H1 (cell line): ENCODE data around the gene MARS1. TPM values are rescaled to one million over a fixed set of nuclear protein-coding genes. Genes with fewer than 3 reads are reported as not detected.
A peak's percentile ranks its signal among the peaks of the same experiment; 100 is the strongest.

Experiments used
- CTCF ChIA-PET: fragments of 300-600 bp; sonication (Branson Sonifier 250); formaldehyde crosslinking; loops from one replicate; lab custom pipeline; 2021; ENCODE audit not compliant: partially characterized antibody; lab: Charles Lee
- POLR2A ChIA-PET: fragments of 300-600 bp; sonication (Branson Sonifier 250); formaldehyde crosslinking; loops from one replicate; lab custom pipeline; 2021; ENCODE audit warnings: inconsistent platforms; ENCODE audit not compliant: partially characterized antibody; lab: Charles Lee
- DNase-seq, 2 experiments: peaks; one replicate each; pipeline versions ENCODE4 v3.0.0 to v3.0.0-alpha.2; 2010 to 2022; ENCODE audit warnings: low spot score in 2 of 2, low read depth in 1 of 2, mixed read lengths in 1 of 2
- FAIRE-seq: peaks from 2 replicates; lab custom pipeline; 2011; peaks lifted over from hg19 to GRCh38; lab: Jason Lieb, UNC
- H2AFZ ChIP-seq: 2 replicates; pipeline ENCODE4 v1.8.1; 2012; ENCODE audit warnings: low read length, inconsistent platforms
- H2AK5ac ChIP-seq: 2 replicates; pipeline ENCODE4 v1.6.1; 2013; ENCODE audit warnings: low read depth, low read length
- H2BK120ac ChIP-seq: replicated peaks from 2 replicates; pipeline ENCODE3; 2013; ENCODE audit warnings: low read depth, low read length, inconsistent platforms
- H2BK12ac ChIP-seq: 2 replicates; pipeline ENCODE4 v1.6.1; 2013; ENCODE audit warnings: low read depth, low read length
- H2BK15ac ChIP-seq: 2 replicates; pipeline ENCODE4 v1.6.1; 2013; ENCODE audit warnings: low read length
- H2BK20ac ChIP-seq: 2 replicates; pipeline ENCODE4 v1.6.1; 2013; ENCODE audit warnings: low read length
- H2BK5ac ChIP-seq: 2 replicates; pipeline ENCODE4 v1.6.1; 2013; ENCODE audit warnings: low read depth, low read length
- H3K14ac ChIP-seq: 2 replicates; pipeline ENCODE4 v1.6.1; 2013; ENCODE audit warnings: inconsistent platforms; ENCODE audit not compliant: insufficient read length
- H3K18ac ChIP-seq: 2 replicates; pipeline ENCODE4 v1.6.1; 2013; ENCODE audit warnings: low read length; ENCODE audit errors: extremely low read depth
- H3K23ac ChIP-seq: 2 replicates; pipeline ENCODE4 v1.6.1; 2013; ENCODE audit warnings: inconsistent platforms; ENCODE audit not compliant: insufficient read length
- H3K23me2 ChIP-seq: 2 replicates; pipeline ENCODE4 v1.6.1; 2013; ENCODE audit warnings: low read depth, low read length
- H3K27ac ChIP-seq: 2 replicates; pipeline ENCODE4 v1.6.1; 2011; ENCODE audit warnings: low read depth, low read length, inconsistent platforms
- H3K27me3 ChIP-seq, 4 experiments: replicated peaks in 1 of 4; 1 replicate in 1 of 4; 2 replicates in 3 of 4; pipeline versions ENCODE4 v1.6.1 to v1.8.1; 2011 to 2013; ENCODE audit warnings: low read length in 3 of 4, mild to moderate bottlenecking in 3 of 4, inconsistent platforms in 2 of 4, mixed read lengths in 2 of 4, moderate library complexity in 1 of 4; ENCODE audit not compliant: control insufficient read depth in 3 of 4, insufficient read depth in 3 of 4; ENCODE audit errors: extremely low read depth in 1 of 4
- H3K36me3 ChIP-seq, 4 experiments: 2 replicates each; pipeline versions ENCODE4 v1.6.1 to v1.8.1; 2011 to 2013; ENCODE audit warnings: mild to moderate bottlenecking in 4 of 4, low read length in 3 of 4, moderate library complexity in 2 of 4, control low read depth in 1 of 4, inconsistent platforms in 1 of 4; ENCODE audit not compliant: insufficient read depth in 4 of 4, control insufficient read depth in 2 of 4
- H3K4ac ChIP-seq: replicated peaks from 2 replicates; pipeline ENCODE3; 2013; ENCODE audit warnings: low read length, low read depth, mixed read lengths, inconsistent platforms; ENCODE audit not compliant: insufficient read length
- H3K4me1 ChIP-seq, 4 experiments: replicated peaks in 1 of 4; 1 replicate in 1 of 4; 2 replicates in 3 of 4; pipeline versions ENCODE4 v1.6.1 to v1.8.1; 2011 to 2013; ENCODE audit warnings: low read length in 3 of 4, inconsistent platforms in 2 of 4, mixed read lengths in 1 of 4; ENCODE audit not compliant: insufficient read depth in 4 of 4, control insufficient read depth in 3 of 4
- H3K4me2 ChIP-seq, 2 experiments: 2 replicates each; pipeline versions ENCODE4 v1.6.1 to v1.8.1; 2011 to 2013; ENCODE audit warnings: low read depth in 2 of 2, low read length in 2 of 2, control low read depth in 1 of 2, inconsistent platforms in 1 of 2, mild to moderate bottlenecking in 1 of 2; ENCODE audit not compliant: insufficient read depth in 1 of 2
- H3K4me3 ChIP-seq, 4 experiments: fragments of 200-600, 300-600 bp in 1 of 4; sonication (generic), shearing (Covaris generic), sonication (Bioruptor Twin) in 1 of 4; 2 replicates each; pipeline versions ENCODE4 v1.5.1 to v1.8.1; 2011 to 2016; ENCODE audit warnings: low read length in 4 of 4, low read depth in 3 of 4, control low read depth in 2 of 4, inconsistent platforms in 2 of 4, mild to moderate bottlenecking in 2 of 4, mixed read lengths in 1 of 4, moderate library complexity in 1 of 4; ENCODE audit not compliant: insufficient read depth in 2 of 4; ENCODE audit errors: extremely low read depth in 1 of 4
- H3K56ac ChIP-seq: replicated peaks from 2 replicates; pipeline ENCODE3; 2013; ENCODE audit warnings: low read depth, mild to moderate bottlenecking, mixed read lengths, low read length, inconsistent platforms; ENCODE audit not compliant: insufficient read length
- H3K79me1 ChIP-seq: 2 replicates; pipeline ENCODE4 v1.6.1; 2013; ENCODE audit warnings: low read depth, low read length, control low read depth
- H3K79me2 ChIP-seq, 2 experiments: 2 replicates each; pipeline versions ENCODE4 v1.6.1 to v1.8.1; 2012 to 2013; ENCODE audit warnings: low read length in 2 of 2, mild to moderate bottlenecking in 2 of 2, inconsistent platforms in 1 of 2; ENCODE audit not compliant: insufficient read depth in 2 of 2, control insufficient read depth in 1 of 2
- H3K9ac ChIP-seq, 4 experiments: replicated peaks in 1 of 4; 1 replicate in 1 of 4; 2 replicates in 3 of 4; pipeline versions ENCODE4 v1.6.1 to v1.8.1; 2011 to 2013; ENCODE audit warnings: low read depth in 3 of 4, low read length in 3 of 4, control low read depth in 2 of 4, mild to moderate bottlenecking in 2 of 4, moderate library complexity in 2 of 4, inconsistent platforms in 1 of 4; ENCODE audit errors: extremely low read depth in 1 of 4
- H3K9me3 ChIP-seq, 2 experiments: 2 replicates each; pipeline versions ENCODE4 v1.6.1 to v1.8.1; 2012 to 2013; ENCODE audit warnings: mild to moderate bottlenecking in 2 of 2, moderate library complexity in 2 of 2, control low read depth in 1 of 2, inconsistent platforms in 1 of 2, low read depth in 1 of 2, low read length in 1 of 2, mixed read lengths in 1 of 2; ENCODE audit not compliant: insufficient read depth in 2 of 2
- H4K20me1 ChIP-seq, 2 experiments: replicated peaks in 1 of 2; 2 replicates each; pipeline versions ENCODE3 to v1.8.1; 2011 to 2013; ENCODE audit warnings: inconsistent platforms in 2 of 2, low read length in 2 of 2, mild to moderate bottlenecking in 1 of 2; ENCODE audit not compliant: insufficient read depth in 2 of 2, control insufficient read depth in 1 of 2
- H4K5ac ChIP-seq: 2 replicates; pipeline ENCODE4 v1.6.1; 2013; ENCODE audit warnings: low read length, low read depth, mixed read lengths, inconsistent platforms; ENCODE audit not compliant: insufficient read length
- H4K8ac ChIP-seq: 2 replicates; pipeline ENCODE4 v1.8.0; 2013; ENCODE audit warnings: mild to moderate bottlenecking, moderate library complexity, low read length, inconsistent platforms; ENCODE audit not compliant: insufficient read depth; ENCODE audit errors: extremely low read depth
- H4K91ac ChIP-seq: replicated peaks from 2 replicates; pipeline ENCODE3; 2013; ENCODE audit warnings: low read length, mixed read lengths, inconsistent platforms; ENCODE audit not compliant: insufficient read length
- BRCA1 ChIP-seq: IDR thresholded peaks from 2 replicates; pipeline ENCODE4 v1.6.1; 2012; ENCODE audit warnings: low read depth, low read length, improper control_type of control experiment
- RAD21 ChIP-seq, 2 experiments: IDR thresholded peaks in 1 of 2; conservative IDR thresholded peaks in 1 of 2; 2 replicates each; pipeline ENCODE4 v1.6.1; 2011; ENCODE audit warnings: low read depth in 2 of 2, low read length in 2 of 2, improper control_type of control experiment in 1 of 2, inconsistent platforms in 1 of 2, mild to moderate bottlenecking in 1 of 2, moderate library complexity in 1 of 2
- SAP30 ChIP-seq: fragments of 300-600 bp; sonication (generic); IDR thresholded peaks from 2 replicates; pipeline ENCODE4 v1.7.1; 2012; ENCODE audit warnings: low read length, moderate library complexity, mild to moderate bottlenecking, inconsistent platforms; ENCODE audit not compliant: insufficient read depth, insufficient replicate concordance
- WGBS, 2 experiments: shearing (Covaris generic) in 1 of 2; methylation state at CpG; one replicate each; pipeline versions ENCODE4 v1.1.6 to v1.1.7; 2013 to 2015; ENCODE audit warnings: low lambda C conversion rate in 2 of 2, mixed read lengths in 2 of 2, inconsistent platforms in 1 of 2, low coverage in 1 of 2, missing lambda C conversion rate in 1 of 2; ENCODE audit not compliant: insufficient replicate concordance in 2 of 2, insufficient coverage in 1 of 2, insufficient read length in 1 of 2; ENCODE audit errors: extremely low coverage in 1 of 2, missing lambda C conversion rate in 1 of 2; 5-methylcytosine and 5-hydroxymethylcytosine counted together
- polyA plus RNA-seq, 7 experiments: library from polyadenylated mRNA; depleted of rRNA in 3 of 7; stranded (reverse) in 5 of 7; unstranded in 2 of 7; fragments of >200 nt in 5 of 7; fragments of 200-250 nt in 2 of 7; gene quantifications; 1 replicate in 5 of 7; 2 replicates in 1 of 7; 4 replicates in 1 of 7; pipeline versions ENCODE4 v1.2.1 to v1.2.3, GENCODE V29; 2011 to 2013; ENCODE audit warnings: missing spikeins in 2 of 7, mixed read lengths in 2 of 7
- total RNA-seq: library from RNA; stranded (reverse); fragmentation: NEBNext Ultra II Directional; extraction: Animal tissue kit (Norgen Biotek cat#: 25700); gene quantifications from 2 replicates; pipeline ENCODE4 v1.2.1, GENCODE V29; 2021

MARS1 gene
- total and polyA plus RNA-seq, 2 of the 8 experiments (the other 6 are each of a cell fraction or from before 2014, with no cell fraction given): 194 to 407 TPM

DNA sequence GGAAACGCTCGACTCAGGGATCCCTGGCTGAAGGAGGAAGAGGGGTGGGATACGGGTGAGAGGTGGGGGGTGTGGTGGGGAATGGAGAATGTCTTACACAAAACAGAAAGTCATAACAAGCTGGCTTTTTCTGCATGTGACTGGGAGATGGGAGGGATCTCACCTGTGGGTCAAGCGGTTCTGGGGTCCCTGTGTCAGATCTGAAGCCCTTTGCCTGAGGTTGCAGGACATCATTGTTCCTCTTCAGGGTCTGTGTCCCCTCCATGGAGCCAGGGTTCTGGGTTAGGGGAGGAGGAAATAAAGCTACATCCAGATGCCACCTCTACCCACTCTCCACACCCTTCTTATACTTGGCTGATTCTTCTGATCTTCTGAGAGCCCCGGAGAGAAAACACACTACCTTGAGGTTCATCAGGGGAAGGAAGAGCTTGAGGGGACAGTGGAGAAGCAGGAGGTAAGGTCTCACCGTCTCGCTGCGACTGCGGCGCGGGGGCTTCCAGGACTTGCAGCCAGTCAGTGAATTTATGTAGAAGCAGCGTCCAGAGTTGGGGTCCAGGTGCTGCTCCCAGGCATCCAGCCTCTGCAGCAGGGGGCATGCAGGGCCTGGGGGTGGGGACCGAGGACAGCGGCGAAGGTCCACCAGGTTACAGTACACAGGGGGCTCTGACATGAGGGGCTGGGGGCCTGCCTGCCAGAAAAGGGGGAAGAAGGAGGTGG, 10.7 kb upstream of the MARS1 start:
- no peak overlapping the region for H4K8ac ChIP-seq
- H4K91ac ChIP-seq: no peak overlapping the region
- peaks cover 20 to 49% (median 42%) of the 10 kb centered on the region in 4 experiments for H3K27me3 ChIP-seq
- H2BK15ac ChIP-seq: peak overlapping the region; percentile 36; the same call in 1 of the 2 replicates
- H2BK120ac ChIP-seq: no peak overlapping the region
- no peaks in the 10 kb centered on the region for H3K79me1 ChIP-seq
- H2AFZ ChIP-seq: no peak overlapping the region
- H2BK12ac ChIP-seq: no peak overlapping the region; the same call in 1 of the 2 replicates
- no peak overlapping the region; a peak in 1 of 4 replicates for H3K4me2 ChIP-seq
- no peaks in the 10 kb centered on the region for H3K79me2 ChIP-seq
- H3K36me3 ChIP-seq: no peaks in the 10 kb centered on the region
- H3K27ac ChIP-seq: no peak overlapping the region
- no peak overlapping the region for H3K4ac ChIP-seq
- H3K4me3 ChIP-seq: no peak overlapping the region
- H2BK5ac ChIP-seq: peak overlapping the region; percentile 7; the same call in 1 of the 2 replicates
- H3K56ac ChIP-seq: no peak overlapping the region
- H4K20me1 ChIP-seq: peaks cover 0 to 4% of the 10 kb centered on the region in 2 experiments
- peaks cover 8% of the 10 kb centered on the region; the same call in 1 of the 2 replicates for H3K23me2 ChIP-seq
- FAIRE-seq (no peak), DNase-seq (no peak)
- no peak overlapping the region for H3K14ac ChIP-seq
- peaks cover 0 to 25% (median 11%) of the 10 kb centered on the region in 4 experiments; a peak in 6 of 7 replicates for H3K4me1 ChIP-seq
- POLR2A ChIA-PET: interaction anchor here (1.1 to 1.4 kb wide), 3 partner anchors 49 to 236 kb away, joined by 3 to 5 read pairs (median 4); partner anchors contain the start of gene DCTN2
- H2AK5ac ChIP-seq: no peak overlapping the region
- H2BK20ac ChIP-seq: peak overlapping the region; percentile 3; the same call in 1 of the 2 replicates
- no peak overlapping the region for H3K23ac ChIP-seq
- peak overlapping the region; percentile 52; the same call in 1 of the 2 replicates for H3K18ac ChIP-seq
- no peak overlapping the region for H3K9ac ChIP-seq
- H3K9me3 ChIP-seq: no peaks in the 10 kb centered on the region
- CTCF ChIA-PET: interaction anchor here (0.7 to 25.1 kb wide), 8 partner anchors 9 to 230 kb away, joined by 3 to 441 read pairs (median 4); partner anchors contain the start of genes GLI1, INHBE and MARS1
- WGBS, 2 experiments: 95% methylated on average over 14 of the region's 15 CpGs; no CpG with 5 or more reads in 1 of the 2 experiments
- no peak overlapping the region for H4K5ac ChIP-seq
- no peak for TF ChIP-seq RAD21 (IDR thresholded peaks at IDR 0.05 in 1 of 2, conservative IDR thresholded peaks at IDR 0.05 in 1 of 2; ENCODE audit: low read depth in 2 of 2, low read length in 2 of 2)
- no peak for TF ChIP-seq SAP30
- TF ChIP-seq BRCA1: no peak
